Gastrocnemius medialis (tissue), 4 donors: ENCODE results near the gene MYO9B. TPM values are rescaled to one million over a fixed set of nuclear protein-coding genes. Genes with fewer than 3 reads are reported as not detected.

Experiments
- ATAC-seq, 2 donors: fragments of 150-250 bp; one replicate each; pipeline ENCODE4 v1.9.1; 2016
- DNase-seq, 2 donors: peaks; one replicate each; pipeline ENCODE4 v3.0.0-alpha.2; 2019
- H3K27ac ChIP-seq, 4 donors: fragments of 200-600 bp; sonication (generic); 1 replicate in 1 of 4; 2 replicates in 3 of 4; pipeline ENCODE4 v1.5.1; 2016 to 2018; ENCODE audit warnings: mild to moderate bottlenecking in 2 of 4, moderate library complexity in 1 of 4
- H3K27me3 ChIP-seq, 3 donors: fragments of 200-600 bp; sonication (generic) in 2 of 3; 1 replicate in 1 of 3; 2 replicates in 2 of 3; pipeline versions ENCODE4 v1.5.1 to v1.6.0; 2016 to 2019; ENCODE audit warnings: mild to moderate bottlenecking in 1 of 3, moderate library complexity in 1 of 3
- H3K36me3 ChIP-seq, 2 donors: fragments of 200-600 bp; sonication (generic) in 1 of 2; one replicate each; pipeline ENCODE4 v1.5.1; 2017 to 2018
- H3K4me1 ChIP-seq, 2 donors: fragments of 200-600 bp; sonication (generic) in 1 of 2; one replicate each; pipeline ENCODE4 v1.5.1; 2016 to 2017; ENCODE audit warnings: mild to moderate bottlenecking in 2 of 2
- H3K4me3 ChIP-seq, 4 donors: fragments of 200-600 bp; sonication (generic) in 3 of 4; 1 replicate in 1 of 4; 2 replicates in 3 of 4; pipeline ENCODE4 v1.5.1; 2016 to 2019; ENCODE audit warnings: mild to moderate bottlenecking in 2 of 4
- H3K9me3 ChIP-seq, 3 donors: fragments of 200-600 bp; sonication (generic) in 2 of 3; 1 replicate in 1 of 3; 2 replicates in 2 of 3; pipeline ENCODE4 v1.5.1; 2016 to 2019
- CTCF ChIP-seq, 5 experiments: fragments of 450-650 bp in 3 of 5; fragments of 200-600 bp in 2 of 5; sonication (generic) in 2 of 5; IDR thresholded peaks in 4 of 5; conservative IDR thresholded peaks in 1 of 5; 1 replicate in 4 of 5; 2 replicates in 1 of 5; pipeline ENCODE4 v1.5.1; 2016 to 2019; ENCODE audit warnings: antibody characterized with exemption in 5 of 5, mild to moderate bottlenecking in 3 of 5, moderate library complexity in 3 of 5
- POLR2A ChIP-seq, 2 donors: fragments of 450-650 bp; IDR thresholded peaks; one replicate each; pipeline ENCODE4 v1.6.1; 2017; ENCODE audit warnings: antibody characterized with exemption in 2 of 2, mild to moderate bottlenecking in 2 of 2, moderate library complexity in 2 of 2
- in situ Hi-C, 4 donors: fragments of 200-750 bp; cut with MboI; loops; one replicate each; pipeline versions ENCODE4 v1.15.0 to v1.8.0; 2017; ENCODE audit warnings: low sequenced_read_pairs in 4 of 4
- intact Hi-C: fragments of 100-400 bp; cut with DNase I; formaldehyde crosslinking; loops from one replicate; pipeline ENCODE4 v1.15.1; 2023; ENCODE audit warnings: low total_unique reads
- total RNA-seq, 4 donors: library from RNA; depleted of rRNA; stranded (reverse); fragments of >200 nt; gene quantifications; one replicate each; pipeline versions ENCODE4 v1.1.0 to v1.2.3, GENCODE V29; 2016

MYO9B gene
- total RNA-seq, 4 donors from 2014 or later, result 20.0 to 22.1 (median 20.7) TPM

- intact Hi-C loops, result loop anchor here (2.0 kb wide), 1 partner anchor 63 kb away; no protein-coding TSS in a partner anchor
- H3K27me3 ChIP-seq, result no peaks in the 10 kb centered on the region
- ATAC-seq, result no peak
- H3K27ac ChIP-seq, result peak overlapping the region in 3 of 4 donors; percentile 79 to 83 (median 79)
- no peaks in the 10 kb centered on the region for H3K9me3 ChIP-seq
- H3K4me1 ChIP-seq, result peaks cover 18 to 26% of the 10 kb centered on the region in 2 donors
- no peak for TF ChIP-seq CTCF (IDR thresholded peaks at IDR 0.05 in 4 of 5, conservative IDR thresholded peaks at IDR 0.05 in 1 of 5)
- no peak for TF ChIP-seq POLR2A (IDR thresholded peaks at IDR 0.05)
- DNase-seq, result no peak
- in situ Hi-C loops, result no loop called here
- peaks cover 0 to 16% of the 10 kb centered on the region in 2 donors for H3K36me3 ChIP-seq
- H3K4me3 ChIP-seq, result peak overlapping the region; percentile 73 to 79 (median 76)
These were observed 1.5 kb upstream of the MYO9B start for GRCh38 chr19:17073869-17074633.

GRCh38 chr19:17074634-17075034, 943 bp upstream of the MYO9B start:
- H3K4me1 ChIP-seq, result peaks cover 18 to 30% of the 10 kb centered on the region in 2 donors
- no peaks in the 10 kb centered on the region for H3K9me3 ChIP-seq
- no peaks in the 10 kb centered on the region for H3K27me3 ChIP-seq
- intact Hi-C loops (loop anchor here (1.0 to 2.0 kb wide), 4 partner anchors 62 to 231 kb away; partner anchors contain the start of genes MRPL34, OCEL1 and USE1), in situ Hi-C loops (no loop called here)
- H3K4me3 ChIP-seq, result peak overlapping the region; percentile 73 to 79 (median 76)
- no peak for TF ChIP-seq CTCF (IDR thresholded peaks at IDR 0.05 in 4 of 5, conservative IDR thresholded peaks at IDR 0.05 in 1 of 5)
- no peak for TF ChIP-seq POLR2A (IDR thresholded peaks at IDR 0.05)
- H3K27ac ChIP-seq, result peak overlapping the region; percentile 78 to 83 (median 79)
- H3K36me3 ChIP-seq, result peaks cover 0 to 16% of the 10 kb centered on the region in 2 donors
- ATAC-seq (no peak), DNase-seq (no peak)

- intact Hi-C loops, result loop anchor here (1.0 to 2.0 kb wide), 4 partner anchors 61 to 229 kb away; partner anchors contain the start of genes MRPL34, OCEL1 and USE1
- DNase-seq (peak in 1 of 2 donors; percentile 32), ATAC-seq (peak; percentile 2 to 15)
- in situ Hi-C loops, result no loop called here
- H3K36me3 ChIP-seq, result peaks cover 0 to 10% of the 10 kb centered on the region in 2 donors
- peaks cover 18 to 35% of the 10 kb centered on the region in 2 donors for H3K4me1 ChIP-seq
- TF ChIP-seq CTCF (IDR thresholded peaks at IDR 0.05 in 4 of 5, conservative IDR thresholded peaks at IDR 0.05 in 1 of 5), result no peak
- TF ChIP-seq POLR2A (IDR thresholded peaks at IDR 0.05), result no peak
- peak overlapping the region; percentile 76 to 84 (median 80) for H3K27ac ChIP-seq
- no peaks in the 10 kb centered on the region for H3K9me3 ChIP-seq
- H3K27me3 ChIP-seq, result no peaks in the 10 kb centered on the region
- H3K4me3 ChIP-seq, result peak overlapping the region; percentile 71 to 85 (median 80)
These were observed 426 bp downstream of the MYO9B start for GRCh38 chr19:17075864-17076542.

- H3K4me3 ChIP-seq, result peak overlapping the region; percentile 71 to 85 (median 80)
- H3K4me1 ChIP-seq, result peaks cover 22 to 35% of the 10 kb centered on the region in 2 donors
- H3K9me3 ChIP-seq, result no peaks in the 10 kb centered on the region
- in situ Hi-C loops, result no loop called here
- no peak for DNase-seq
- H3K36me3 ChIP-seq, result peaks cover 0 to 5% of the 10 kb centered on the region in 2 donors
- no peaks in the 10 kb centered on the region for H3K27me3 ChIP-seq
- intact Hi-C loops, result no loop called here
- TF ChIP-seq CTCF (IDR thresholded peaks at IDR 0.05 in 4 of 5, conservative IDR thresholded peaks at IDR 0.05 in 1 of 5) (no peak), POLR2A (IDR thresholded peaks at IDR 0.05) (no peak)
- no peak for ATAC-seq
- peak overlapping the region; percentile 76 to 84 (median 80) for H3K27ac ChIP-seq
These were observed 990 bp downstream of the MYO9B start for GRCh38 chr19:17076543-17076991.
